ENCODE measurements around the gene MEIS2.

DNA sequence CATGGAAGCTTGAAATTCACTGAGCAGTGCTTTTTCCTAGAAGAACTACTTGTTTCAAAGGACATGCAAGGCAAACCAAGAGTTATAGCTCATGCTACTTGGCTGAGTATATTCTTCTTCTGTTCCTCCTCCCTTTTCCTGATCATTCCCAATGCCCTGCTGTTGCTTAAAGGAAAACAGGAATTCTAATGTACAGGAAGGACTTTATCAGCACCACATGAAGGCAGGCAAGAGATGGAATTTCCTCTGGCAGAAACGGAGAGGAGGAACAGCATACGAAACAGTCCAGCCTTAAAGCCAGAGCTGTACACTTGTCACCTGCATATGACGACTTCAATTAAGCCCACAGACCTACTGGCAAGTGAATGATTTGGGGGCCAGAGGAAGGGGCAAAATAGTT lies 15.7 kb downstream of the MEIS2 start:
- TF ChIP-seq, protein P1, sequence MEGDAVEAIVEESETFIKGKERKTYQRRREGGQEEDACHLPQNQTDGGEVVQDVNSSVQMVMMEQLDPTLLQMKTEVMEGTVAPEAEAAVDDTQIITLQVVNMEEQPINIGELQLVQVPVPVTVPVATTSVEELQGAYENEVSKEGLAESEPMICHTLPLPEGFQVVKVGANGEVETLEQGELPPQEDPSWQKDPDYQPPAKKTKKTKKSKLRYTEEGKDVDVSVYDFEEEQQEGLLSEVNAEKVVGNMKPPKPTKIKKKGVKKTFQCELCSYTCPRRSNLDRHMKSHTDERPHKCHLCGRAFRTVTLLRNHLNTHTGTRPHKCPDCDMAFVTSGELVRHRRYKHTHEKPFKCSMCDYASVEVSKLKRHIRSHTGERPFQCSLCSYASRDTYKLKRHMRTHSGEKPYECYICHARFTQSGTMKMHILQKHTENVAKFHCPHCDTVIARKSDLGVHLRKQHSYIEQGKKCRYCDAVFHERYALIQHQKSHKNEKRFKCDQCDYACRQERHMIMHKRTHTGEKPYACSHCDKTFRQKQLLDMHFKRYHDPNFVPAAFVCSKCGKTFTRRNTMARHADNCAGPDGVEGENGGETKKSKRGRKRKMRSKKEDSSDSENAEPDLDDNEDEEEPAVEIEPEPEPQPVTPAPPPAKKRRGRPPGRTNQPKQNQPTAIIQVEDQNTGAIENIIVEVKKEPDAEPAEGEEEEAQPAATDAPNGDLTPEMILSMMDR (IDR thresholded peaks at IDR 0.05; ENCODE audit: low read length) = no peak
- TF ChIP-seq EZH2 (IDR thresholded peaks at IDR 0.05; ENCODE audit: borderline replicate concordance, low read length) = no peak

Measured in OCI-LY1 (cell line).